GM18520 (cell line): ENCODE results near the gene TMEM208.

Source experiments
- ATAC-seq: cut with Tn5 transposase; IDR thresholded peaks from one replicate; pipeline ENCODE4 v1.9.1; 2021; ENCODE audit not compliant: unreplicated experiment

The TMEM208 gene

DNA sequence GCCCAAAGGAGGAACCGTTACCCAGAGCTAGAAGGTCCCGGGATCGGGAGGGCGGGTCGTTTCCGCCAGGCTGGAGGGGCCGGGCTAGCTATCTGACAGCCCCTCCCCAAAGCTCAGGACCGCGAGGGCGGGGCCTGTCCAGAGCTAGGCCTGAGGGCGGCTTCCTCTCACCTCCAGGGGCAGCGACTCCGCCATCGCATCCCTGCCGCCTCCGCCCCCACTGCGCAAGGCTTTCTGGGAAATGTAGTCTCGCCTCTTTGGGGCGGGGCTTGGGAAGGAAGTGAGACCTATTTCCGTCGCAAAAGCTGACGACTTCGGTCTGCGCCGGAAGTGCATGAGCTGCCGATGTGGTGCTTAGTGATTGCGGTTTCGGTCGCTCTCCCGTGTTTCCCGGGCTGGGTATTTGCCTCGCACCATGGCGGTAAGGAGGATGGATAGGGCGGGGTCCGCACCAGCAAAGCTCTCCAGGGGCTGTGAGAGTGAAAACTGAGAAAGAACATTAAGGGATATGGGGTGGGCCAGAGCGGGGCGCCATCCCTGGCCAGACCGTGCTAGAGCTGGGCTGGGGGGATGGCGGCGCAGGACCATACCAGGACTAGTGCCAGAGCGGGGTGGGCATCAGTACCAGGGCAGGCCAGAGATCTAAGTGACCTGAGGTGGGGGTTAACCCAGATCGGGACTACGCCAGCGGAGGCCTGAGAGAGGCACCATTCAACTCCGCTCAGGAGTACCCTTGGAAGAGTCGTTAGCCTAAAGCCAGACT lies at the start of gene TMEM208:
Gene TMEM208, plus strand, starts transcription at position 327 of the 763 bp plus-strand sequence. Its CDS starts 89 bp downstream, at position 416.
- ATAC-seq = peak; percentile 90

DNA sequence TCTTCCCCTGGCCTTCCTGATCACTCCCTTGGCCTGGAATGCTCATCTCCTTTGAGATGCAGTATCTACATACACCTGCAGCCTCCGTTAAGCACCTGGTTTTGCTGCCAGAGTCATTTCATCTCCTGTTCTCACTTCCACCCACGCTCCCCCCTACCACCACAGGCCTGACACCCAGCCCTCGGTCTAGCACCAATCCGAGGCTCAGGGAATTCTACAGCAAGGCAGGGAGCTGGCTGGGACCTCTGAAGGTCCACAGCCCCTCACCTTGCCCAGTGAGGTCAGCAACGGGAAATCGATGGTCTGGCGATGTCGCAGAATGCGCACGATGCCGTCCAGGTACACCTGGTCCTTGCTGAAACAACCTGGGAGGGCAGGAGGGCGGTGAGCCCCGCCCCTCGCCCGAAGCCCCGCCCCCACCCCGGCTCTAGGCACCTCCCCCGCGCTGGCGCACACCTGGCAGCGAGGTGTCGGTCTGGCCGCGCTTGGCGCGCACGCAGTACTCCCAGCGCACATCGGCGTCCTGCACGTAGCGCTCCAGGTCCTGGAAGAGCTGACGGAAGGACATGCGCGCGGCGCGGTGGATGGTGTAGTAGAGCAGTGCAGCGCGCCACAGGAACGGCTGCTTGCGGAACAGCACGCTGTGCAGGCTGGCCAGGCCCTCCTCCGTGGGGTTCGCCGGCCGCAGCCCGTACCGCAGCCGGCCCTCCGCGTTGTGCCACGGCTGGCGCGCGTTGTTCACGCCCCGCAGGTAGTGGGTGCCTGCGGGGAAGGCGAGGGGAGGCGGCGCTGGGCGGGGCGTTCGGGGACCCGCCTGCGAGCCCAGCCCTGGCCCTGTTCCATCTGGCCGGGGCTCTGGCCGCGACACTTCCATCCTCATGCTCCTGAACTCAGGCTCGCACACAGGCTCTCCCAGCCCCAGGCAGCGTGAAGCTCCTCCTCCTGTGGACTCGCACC lies 48.9 kb upstream of the TMEM208 start:
- ATAC-seq = no peak

DNA sequence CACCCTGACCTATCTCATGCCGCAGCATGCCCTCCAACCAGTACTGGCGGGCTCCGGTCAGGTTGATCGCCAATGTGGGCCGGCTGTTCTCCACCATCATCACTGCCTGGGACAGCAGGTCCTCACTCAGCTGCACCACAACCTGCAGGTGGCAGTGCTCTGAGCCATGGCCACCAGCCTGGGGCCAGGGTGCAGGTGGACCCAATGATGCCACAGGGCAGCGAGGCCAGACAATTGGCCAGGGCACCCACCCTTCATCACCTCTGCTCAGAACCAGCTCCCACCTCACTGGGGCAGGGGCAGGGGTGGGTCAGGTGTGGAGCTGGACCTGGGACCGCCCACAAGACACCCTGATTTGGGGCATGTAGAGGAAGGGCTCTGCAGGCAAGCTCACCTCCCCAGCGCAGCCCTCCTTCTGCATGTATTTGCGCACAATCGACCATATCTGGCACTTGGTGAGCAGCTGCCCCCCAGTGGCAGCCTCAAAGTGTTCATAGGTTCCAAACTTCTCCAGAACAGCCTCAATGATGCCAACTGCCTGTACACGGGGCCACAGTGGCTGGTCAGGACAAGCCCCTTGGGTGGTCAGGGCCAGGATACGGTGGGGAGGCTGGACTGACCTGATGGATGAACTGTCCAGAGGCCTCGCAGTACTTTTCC lies 47.4 kb upstream of the TMEM208 start:
- ATAC-seq = no peak

DNA sequence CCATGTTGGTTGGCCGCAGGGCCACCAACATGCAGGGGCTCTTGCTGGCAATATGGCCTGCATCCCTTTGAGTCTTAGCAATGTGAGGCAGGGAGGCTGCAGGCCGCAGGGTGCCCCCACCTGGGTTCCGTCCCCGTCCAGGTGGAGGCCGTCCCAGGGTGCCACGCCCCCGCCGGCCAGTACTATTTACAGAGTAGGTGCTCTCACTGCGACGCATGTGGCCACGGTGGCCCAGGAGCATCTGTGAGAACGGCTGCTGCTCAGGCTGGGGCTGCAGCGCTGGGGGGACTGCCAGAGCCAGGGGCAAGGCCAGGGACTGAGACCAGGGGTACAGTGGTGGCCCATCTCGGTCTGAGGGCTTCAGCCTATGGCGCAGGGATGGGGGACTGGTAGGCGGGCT lies 46.8 kb upstream of the TMEM208 start:
- no peak for ATAC-seq

DNA sequence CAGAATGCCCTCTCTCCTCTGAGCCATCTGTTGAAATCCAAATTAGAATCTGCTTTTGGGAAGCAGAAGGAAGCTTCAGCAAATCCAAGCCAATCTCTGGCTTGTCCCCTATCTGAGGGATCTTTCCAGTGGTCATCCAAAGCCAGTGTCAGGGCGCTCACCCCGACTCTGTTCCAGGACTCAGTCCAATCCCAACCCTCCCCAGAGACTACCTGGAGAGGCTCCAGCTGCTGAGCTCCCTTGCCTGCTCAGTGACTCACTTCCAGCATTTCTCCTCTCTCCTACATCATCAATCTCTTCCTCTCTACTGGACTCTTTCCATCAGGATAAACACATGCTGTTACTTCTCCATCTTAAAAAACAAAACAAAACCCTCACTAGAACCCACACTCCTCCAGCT lies 45.6 kb upstream of the TMEM208 start:
- ATAC-seq = no peak

DNA sequence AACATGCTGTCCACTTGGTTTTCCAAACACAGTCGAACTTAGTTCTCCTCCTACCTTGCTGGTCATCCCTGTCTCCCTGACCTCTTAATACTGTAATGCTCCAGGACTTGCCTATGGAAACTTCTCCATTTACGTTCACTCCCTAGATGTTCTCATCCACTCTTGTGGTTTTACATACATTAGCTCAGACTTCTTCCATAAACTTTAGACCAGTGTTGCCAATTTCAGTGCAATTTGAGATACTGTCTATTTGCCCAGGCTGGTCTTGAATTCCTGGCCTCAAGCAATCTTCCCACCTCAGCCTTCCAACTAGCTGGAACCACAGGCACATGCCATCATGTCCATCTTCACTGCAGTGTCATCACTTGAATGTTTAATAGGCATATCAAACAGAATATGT lies 44.6 kb upstream of the TMEM208 start:
- no peak for ATAC-seq

DNA sequence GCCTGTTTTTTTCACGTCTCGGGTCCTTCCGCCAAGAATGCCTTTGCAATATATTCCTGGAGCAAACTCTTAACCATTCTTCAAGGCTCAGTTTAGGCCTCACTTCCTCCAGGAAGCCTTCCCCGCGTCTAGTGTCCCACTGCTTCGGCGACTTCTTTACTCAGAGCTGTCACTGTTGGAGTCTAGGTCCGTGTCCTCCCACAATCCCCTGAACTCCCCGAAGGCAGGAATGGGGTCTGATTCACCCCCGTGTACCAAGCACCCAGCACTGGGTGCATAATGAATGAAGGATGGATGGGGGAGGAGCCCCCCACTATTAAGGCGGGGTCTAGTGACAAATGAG lies 43.7 kb upstream of the TMEM208 start:
- no peak for ATAC-seq

DNA sequence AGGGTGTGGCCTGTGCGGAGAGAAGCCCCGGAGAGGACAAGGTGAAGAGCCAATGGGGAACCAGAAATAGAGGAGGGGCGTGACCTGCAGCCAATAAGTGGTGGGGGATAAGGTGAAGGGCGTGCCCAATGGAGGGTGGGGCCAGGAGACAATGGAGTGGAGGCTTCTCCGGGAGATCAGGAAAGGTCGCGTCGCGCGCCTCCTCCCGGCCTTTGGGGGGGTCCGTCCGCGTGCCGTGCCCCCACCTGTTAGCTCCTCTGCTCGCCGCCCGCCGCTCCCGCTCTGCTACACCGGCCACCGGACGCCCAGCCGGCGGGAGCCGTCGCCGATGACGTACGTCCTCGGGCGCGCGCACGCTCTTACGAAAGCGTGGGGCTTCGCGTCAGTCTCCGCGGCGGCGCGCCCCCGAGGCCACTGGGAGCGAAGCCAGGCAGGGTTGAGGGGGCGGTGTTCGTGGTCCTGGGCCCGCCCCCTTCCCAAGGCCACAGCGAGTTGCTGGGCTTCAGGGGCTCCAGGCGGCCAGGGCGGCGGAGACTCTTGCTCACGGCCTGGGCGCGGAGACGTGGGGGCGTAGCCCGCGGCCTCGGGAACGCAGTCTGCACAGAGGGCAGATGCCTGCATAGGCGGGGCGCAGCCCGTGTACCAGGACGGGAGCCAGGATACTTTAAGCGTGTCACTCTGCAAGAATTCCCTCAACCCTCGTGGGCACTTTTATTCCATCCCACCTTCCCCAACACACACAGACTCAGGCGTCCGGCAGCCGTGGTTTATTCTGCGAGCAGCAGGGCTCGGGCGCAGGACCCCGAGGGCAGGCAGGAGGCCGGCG lies 43.1 kb upstream of the TMEM208 start, which contains the start of gene MATCAP1:
Gene MATCAP1, minus strand, starts transcription at position 337 of the 826 bp plus-strand sequence. CDS start 3,353 bp downstream, outside the sequence.
- peak; percentile 84 for ATAC-seq

DNA sequence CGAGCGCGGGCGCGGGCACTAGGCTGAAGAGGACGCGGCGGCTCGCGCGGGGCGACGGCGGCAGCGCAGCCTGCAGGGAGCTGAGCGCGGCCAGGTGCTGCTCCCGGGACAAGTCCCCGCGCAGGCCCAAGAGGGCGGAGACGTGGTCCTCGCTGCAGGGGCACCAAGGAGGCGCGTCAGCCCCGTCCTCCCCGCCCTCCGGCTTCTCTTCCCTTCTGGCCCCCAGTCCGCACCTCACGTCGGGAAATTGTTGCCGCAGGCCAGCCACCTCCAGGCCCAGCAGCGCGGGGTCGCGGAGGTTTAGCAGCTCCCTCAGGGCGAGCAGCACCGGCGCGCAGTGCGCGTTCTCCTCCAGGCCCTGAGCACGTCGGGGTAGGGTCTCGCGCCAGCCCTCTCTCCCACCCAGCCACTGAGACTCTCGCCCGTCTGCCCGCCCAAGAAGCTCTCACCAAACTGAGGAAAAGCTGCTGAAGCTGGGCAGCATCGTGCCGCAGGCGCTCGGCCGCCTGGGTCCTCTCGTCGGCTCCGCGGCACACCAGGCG lies 42.4 kb upstream of the TMEM208 start:
- ATAC-seq = no peak

DNA sequence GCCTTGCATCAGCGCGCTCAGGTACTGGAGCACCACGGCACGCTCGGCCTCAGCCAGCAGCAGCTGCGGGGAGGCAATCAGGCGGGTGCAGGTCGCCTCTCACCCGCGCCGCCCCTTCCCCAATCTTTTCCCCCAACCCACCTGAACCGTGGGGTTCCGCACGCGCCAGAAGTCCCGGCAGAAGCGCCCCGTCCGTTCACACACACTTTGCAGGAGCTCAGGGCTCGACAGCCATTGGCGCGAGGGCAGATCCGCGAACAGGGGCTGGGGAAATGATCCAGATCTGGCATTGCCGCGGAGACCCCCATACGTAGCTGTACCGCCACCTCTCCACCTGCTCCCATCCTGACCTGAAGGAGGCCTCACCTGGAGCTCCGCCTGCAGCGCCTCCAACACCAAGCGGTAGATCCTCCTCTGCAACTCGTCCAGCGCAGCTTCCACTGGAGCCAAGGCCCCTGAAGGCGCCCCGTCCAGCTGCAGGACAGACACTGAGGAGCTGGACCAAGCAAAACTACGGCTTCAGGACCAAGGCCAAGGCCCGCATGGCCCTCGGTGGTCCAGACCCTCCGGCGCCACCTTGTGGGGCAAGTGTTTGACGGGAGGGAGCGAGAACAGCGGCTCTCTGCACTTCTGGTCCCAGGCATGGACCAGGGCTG lies 41.8 kb upstream of the TMEM208 start:
- ATAC-seq = no peak

DNA sequence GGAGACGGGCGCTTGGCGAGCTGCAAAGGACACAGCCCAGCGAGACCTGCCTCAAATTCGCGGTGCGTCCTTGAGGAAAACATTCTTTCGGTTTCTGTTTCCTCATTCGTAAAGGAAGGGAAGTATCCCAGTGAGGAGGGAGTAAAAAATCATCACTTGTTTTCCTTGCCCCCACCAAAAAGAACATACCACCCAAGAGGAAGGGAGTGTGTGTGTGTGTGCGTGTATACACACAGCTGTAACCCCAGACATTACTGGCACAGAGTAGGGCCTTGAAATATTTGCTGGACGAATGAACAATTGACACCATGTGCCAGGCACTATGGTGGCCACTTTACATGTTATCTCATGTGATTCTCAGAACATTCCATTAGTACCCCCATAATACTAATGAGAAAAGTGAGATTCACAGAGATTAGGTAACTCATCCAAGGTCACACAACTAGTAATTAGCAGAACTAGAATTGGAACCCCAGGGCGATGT lies 41.2 kb upstream of the TMEM208 start:
- ATAC-seq = no peak

DNA sequence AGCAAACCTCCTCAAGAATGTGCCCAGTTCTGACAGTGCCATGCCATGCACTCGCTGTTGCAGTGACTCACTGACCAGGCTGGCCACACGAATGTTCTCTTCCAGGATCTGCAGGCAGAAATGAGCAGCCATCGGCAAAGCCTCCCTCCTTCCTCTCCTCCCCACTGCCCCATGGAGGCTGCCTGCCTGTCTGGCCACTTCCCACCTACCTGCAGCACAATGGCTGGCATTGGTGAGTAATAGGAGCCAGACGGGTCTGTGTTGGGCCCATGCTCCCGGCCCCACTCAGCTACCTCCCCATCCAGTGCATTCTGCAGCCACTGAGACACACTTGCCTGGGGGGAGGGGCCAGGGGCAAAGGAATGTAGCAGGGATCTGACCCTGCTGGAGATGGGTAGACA lies 40.4 kb upstream of the TMEM208 start:
- ATAC-seq = no peak

DNA sequence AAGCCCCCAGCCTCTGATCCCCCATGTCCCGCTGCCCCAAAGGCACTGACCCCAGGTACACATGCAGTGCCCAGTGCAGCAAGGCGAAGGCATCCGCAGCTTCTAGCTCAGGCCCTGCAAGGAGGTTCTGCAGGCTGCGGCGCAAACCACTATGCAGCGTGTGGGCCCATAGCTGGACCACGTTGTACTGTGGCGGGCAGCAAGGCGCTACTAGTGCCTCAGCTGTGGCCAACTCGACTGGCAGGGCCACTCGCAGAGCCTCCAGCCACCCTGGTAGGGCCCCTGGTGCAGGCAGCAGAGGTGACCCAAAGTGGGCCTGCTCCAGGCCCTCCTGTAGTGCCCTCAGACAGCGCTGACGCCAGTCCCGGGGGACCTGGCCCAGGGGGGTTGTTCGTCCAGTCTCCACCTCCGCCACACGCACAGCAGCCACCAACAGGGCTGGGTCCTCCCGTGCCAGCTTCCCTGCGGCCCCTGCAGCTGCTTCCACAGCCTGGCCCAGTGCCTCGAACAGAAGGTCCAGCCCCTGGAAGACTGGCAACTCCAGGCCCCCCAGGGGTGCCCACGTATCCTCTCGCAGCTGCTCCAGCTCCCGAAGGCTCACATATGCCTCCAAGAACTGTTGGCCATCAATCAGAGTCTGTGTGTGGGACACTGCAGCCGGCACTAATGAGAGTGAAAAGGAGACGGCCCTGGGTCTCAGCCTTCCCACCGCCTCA lies 39.6 kb upstream of the TMEM208 start:
- no peak for ATAC-seq

DNA sequence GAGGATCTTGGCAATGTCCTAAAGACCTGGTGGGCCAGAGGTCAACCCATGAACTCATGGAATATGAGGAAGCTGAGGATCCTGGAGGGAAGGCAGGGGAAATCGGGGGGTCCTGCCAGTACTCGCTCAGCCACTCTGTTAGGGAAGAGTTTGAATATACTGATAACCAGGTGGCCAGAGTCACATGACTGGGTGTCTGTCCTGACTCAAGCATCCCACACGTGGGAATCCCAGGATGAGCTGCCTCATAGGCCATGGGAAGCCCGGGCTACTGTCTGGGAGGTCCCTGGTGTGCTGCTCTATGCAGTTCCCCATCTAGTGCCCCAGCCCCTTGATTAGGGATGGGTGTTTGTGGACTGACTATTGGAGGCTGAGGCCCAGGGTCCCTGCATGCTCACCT lies 38.6 kb upstream of the TMEM208 start:
- ATAC-seq = no peak

DNA sequence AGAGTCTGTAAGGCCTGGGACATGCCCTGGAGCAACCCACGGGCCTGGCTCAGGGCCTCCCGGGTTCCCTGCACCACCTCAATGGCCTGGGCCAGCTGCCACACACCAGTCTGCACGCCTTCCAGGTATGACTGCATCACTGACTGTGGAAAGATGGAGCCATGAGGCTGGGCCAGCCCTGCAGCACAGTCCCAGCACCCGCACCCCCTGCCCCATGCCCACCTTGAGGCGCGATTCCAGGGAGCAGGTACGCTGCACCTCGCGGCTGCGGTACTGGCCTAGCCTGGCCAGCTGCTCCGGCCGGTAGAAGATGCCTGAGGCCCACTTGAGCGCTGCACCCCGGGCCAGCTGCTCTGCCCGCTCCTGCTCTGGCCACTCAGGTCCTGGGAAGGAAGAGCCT lies 38.1 kb upstream of the TMEM208 start:
- ATAC-seq = no peak

DNA sequence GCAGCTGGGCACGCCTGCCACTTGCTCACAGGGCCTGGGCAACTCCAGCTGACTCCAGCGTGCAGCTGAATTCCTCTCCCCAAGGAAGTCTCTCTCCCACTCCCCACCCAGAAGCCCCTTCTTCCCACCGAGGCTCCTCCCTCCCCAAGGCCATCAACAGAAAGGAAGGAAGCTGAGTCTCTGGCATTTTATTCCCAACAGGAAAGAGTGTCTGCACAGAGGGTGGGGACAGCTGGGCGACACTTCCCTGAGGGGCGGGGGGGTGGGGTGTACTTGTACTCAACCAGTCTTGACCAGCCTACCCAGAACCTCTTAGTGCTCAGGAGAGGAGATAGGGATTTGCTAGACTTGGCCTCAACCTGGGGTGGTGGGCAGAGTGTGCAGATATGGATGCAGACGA lies 36.9 kb upstream of the TMEM208 start, which contains the start of gene EXOC3L1:
Gene EXOC3L1, minus strand, starts transcription at position 96 of the 400 bp plus-strand sequence. CDS start 460 bp downstream, outside the sequence.
- no peak for ATAC-seq

DNA sequence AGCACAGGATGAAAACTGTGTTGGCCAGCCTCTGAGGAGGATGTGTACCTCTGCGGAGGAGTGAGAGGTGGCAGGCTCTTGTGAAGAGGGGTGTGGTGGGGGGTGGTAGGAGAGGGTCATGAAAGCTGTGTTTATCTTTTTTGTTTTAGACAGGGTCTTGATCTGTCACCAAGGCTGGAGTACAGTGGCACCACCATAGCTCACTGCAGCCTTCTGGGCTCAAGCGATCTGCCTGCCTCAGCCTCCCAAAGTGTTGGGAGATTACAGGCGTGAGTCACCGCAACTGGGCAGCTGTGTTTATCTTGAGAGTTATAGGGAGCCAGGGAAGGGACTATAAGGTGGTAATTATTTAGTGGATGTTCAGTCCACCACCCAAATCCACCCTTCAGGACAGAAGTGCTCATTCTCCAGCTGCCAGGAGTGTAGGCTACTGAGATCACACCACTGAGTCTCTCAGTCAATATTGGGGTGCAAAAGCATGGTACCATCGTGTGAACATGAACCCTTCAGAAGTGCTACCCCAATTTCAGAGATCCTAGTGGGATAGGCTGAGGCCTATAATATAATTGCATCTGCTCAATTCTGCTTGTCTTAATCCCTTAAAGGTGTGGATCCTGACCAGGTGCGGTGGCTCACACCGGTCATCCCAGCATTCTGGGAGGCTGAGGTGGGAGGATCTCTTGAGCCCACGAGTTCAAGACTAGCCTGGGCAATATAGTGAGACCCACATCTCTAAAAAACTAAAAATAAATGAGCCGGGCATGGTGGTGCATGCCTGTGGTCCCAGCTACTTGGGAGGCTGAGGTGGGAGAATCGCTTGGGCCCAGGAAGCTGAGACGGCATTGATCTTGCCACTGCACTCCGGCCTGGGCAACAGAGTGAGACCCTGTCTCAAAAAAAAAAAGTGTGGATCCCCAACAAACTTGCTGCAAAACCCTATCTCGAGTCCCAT lies 36.2 kb upstream of the TMEM208 start:
- ATAC-seq = no peak
